ENCODE data around the gene WDR18. TPM values are rescaled to one million over a fixed set of nuclear protein-coding genes. Genes with fewer than 3 reads are reported as not detected.

Gene WDR18
- total RNA-seq, 2 donors from 2014 or later = 68.6 to 85.6 TPM

DNA sequence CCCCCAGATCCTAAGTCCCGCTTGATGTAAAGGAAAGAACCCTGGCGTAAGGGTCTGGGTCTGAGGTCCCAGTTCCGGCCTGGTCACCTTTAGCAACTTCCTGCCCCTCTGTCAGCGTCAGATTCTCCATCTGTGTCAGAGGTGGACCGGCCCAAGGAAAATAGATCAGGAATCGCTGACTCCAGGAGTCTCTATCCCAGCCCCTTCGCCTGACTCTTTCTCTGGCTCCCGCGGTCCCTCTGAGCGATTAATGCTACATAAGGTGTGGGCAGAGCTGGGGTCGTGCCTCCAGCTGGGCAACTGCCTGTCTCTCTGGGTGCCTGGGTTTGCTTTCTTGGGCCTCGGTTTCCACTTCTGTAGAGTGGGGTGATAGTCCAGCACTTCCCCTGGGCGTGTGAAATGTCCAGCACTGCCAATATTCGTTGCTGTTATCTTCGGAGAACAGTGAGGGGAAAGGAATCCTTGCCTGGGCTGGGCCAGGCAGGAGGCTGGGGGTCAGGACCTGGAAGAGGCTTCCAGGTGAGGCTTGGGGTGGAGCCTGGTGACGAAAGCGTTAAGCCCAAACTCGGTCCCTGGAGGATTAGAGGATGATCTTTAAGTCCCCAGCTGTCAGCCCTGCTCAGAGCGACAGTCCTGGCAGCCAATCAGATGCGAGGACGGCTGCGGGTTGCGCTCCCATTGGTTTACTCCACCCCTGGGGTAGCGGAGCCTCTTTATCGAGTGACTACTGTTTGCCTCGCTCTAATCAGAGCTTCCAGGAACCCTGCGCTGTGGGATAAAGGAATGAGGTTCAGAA lies 56.5 kb downstream of the WDR18 start:
- Histone ChIP-seq H3K27ac (ENCODE audit: low read depth, low read length) (no peak overlapping the region), H3K9ac (ENCODE audit: extremely low read depth, low read length, poor library complexity, severe bottlenecking) (peak overlapping the region; percentile 71), H3K4me3 (ENCODE audit: low read length) (peak overlapping the region; percentile 91), H3K4me1 (ENCODE audit: control insufficient read depth, insufficient read depth, low read length) (no peaks in the 10 kb centered on the region), H3K36me3 (ENCODE audit: control insufficient read depth, insufficient read depth, low read length) (peaks cover 43% of the 10 kb centered on the region), H3K27me3 (ENCODE audit: control insufficient read depth, insufficient read depth, low read length, poor library complexity, severe bottlenecking) (no peaks in the 10 kb centered on the region), H3K9me3 (ENCODE audit: control insufficient read depth, low read length) (no peaks in the 10 kb centered on the region)
- Mint-ChIP-seq H3K9me3 (no peaks in the 10 kb centered on the region), H3K4me1 (peaks cover 7% of the 10 kb centered on the region), H3K27ac (peak overlapping the region; percentile 93), H3K36me3 (ENCODE audit: low read depth) (peaks cover 42% of the 10 kb centered on the region), H3K4me3 (peak overlapping the region; percentile 82), H3K27me3 (ENCODE audit: insufficient read depth) (no peaks in the 10 kb centered on the region)
- 5 to 8% methylated on average over 20 to 27 of the region's 27 CpGs for WGBS, 2 experiments (ENCODE audit: insufficient coverage in 1 of 2, insufficient read length in 1 of 2)
- DNase-seq = peak; percentile 99
- TF ChIP-seq, protein P1, sequence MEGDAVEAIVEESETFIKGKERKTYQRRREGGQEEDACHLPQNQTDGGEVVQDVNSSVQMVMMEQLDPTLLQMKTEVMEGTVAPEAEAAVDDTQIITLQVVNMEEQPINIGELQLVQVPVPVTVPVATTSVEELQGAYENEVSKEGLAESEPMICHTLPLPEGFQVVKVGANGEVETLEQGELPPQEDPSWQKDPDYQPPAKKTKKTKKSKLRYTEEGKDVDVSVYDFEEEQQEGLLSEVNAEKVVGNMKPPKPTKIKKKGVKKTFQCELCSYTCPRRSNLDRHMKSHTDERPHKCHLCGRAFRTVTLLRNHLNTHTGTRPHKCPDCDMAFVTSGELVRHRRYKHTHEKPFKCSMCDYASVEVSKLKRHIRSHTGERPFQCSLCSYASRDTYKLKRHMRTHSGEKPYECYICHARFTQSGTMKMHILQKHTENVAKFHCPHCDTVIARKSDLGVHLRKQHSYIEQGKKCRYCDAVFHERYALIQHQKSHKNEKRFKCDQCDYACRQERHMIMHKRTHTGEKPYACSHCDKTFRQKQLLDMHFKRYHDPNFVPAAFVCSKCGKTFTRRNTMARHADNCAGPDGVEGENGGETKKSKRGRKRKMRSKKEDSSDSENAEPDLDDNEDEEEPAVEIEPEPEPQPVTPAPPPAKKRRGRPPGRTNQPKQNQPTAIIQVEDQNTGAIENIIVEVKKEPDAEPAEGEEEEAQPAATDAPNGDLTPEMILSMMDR (conservative IDR thresholded peaks at IDR 0.05) = no peak

DNA sequence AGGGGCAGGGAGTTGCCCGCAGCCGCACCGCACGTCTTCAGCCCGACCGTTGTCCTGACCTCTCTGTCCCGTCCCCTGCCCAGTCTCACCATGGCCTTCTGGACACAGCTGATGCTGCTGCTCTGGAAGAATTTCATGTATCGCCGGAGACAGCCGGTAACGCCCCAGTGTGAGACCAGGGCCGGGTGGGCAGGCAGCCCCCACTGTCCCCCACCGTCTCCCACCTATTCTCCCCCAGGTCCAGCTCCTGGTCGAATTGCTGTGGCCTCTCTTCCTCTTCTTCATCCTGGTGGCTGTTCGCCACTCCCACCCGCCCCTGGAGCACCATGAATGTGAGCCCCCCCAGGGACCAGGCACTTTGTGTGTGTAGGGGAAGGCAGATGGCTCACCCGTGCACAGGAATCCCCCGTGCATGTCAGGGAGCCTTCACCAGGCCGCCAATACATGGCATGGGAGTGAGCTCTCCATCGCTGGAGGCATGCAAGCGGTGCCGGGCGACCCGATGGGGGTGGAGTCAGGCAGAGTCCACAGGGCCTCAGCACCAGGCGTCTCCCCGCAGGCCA lies 57.2 kb downstream of the WDR18 start:
- no peak for DNase-seq
- Mint-ChIP-seq H3K4me1 (peaks cover 7% of the 10 kb centered on the region), H3K27me3 (ENCODE audit: insufficient read depth) (no peaks in the 10 kb centered on the region), H3K4me3 (peak overlapping the region; percentile 82), H3K36me3 (ENCODE audit: low read depth) (peaks cover 35% of the 10 kb centered on the region), H3K9me3 (no peaks in the 10 kb centered on the region), H3K27ac (peak overlapping the region; percentile 92)
- TF ChIP-seq, protein P1 (conservative IDR thresholded peaks at IDR 0.05) = no peak
- H3K36me3 ChIP-seq (ENCODE audit: control insufficient read depth, insufficient read depth, low read length) = peaks cover 36% of the 10 kb centered on the region
- 57 to 63% methylated on average over 11 to 26 of the region's 26 CpGs for WGBS, 2 experiments (ENCODE audit: insufficient coverage in 1 of 2, insufficient read length in 1 of 2)
- no peaks in the 10 kb centered on the region for H3K4me1 ChIP-seq (ENCODE audit: control insufficient read depth, insufficient read depth, low read length)
- H3K9ac ChIP-seq (ENCODE audit: extremely low read depth, low read length, poor library complexity, severe bottlenecking) = no peak overlapping the region
- H3K27me3 ChIP-seq (ENCODE audit: control insufficient read depth, insufficient read depth, low read length, poor library complexity, severe bottlenecking) = no peaks in the 10 kb centered on the region
- H3K9me3 ChIP-seq (ENCODE audit: control insufficient read depth, low read length) = no peaks in the 10 kb centered on the region
- peak overlapping the region; percentile 91 for H3K4me3 ChIP-seq (ENCODE audit: low read length)
- H3K27ac ChIP-seq (ENCODE audit: low read depth, low read length) = no peak overlapping the region

DNA sequence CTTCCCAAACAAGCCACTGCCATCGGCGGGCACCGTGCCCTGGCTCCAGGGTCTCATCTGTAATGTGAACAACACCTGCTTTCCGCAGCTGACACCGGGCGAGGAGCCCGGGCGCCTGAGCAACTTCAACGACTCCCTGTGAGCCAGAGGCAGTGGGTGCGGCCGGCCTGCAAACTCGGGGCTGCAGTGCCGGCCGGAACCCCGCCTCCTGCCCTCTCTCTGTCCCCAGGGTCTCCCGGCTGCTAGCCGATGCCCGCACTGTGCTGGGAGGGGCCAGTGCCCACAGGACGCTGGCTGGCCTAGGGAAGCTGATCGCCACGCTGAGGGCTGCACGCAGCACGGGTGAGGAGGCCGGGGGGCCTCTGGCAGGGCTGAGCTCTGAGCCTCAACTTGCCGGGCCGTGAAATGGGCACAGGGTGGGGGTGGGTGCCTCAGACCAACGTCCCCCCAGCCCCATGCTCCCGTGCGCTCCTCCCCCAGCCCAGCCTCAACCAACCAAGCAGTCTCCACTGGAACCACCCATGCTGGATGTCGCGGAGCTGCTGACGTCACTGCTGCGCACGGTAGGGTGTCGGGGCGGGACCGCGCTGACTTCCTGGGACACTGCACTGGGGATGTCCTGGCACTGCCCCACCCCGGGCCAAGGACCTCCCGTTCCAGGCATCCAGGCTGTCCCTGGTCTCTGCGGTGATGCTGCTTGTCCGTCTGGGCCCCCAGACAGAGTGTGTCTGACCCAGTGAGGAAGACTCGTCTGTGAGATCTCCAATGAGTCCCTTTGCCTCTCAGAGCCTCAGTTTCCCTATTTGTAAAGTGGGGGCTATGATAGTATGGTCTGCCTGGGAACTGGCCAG lies 57.9 kb downstream of the WDR18 start:
- Histone ChIP-seq H3K9me3 (ENCODE audit: control insufficient read depth, low read length) (no peaks in the 10 kb centered on the region), H3K9ac (ENCODE audit: extremely low read depth, low read length, poor library complexity, severe bottlenecking) (no peak overlapping the region), H3K27ac (ENCODE audit: low read depth, low read length) (no peak overlapping the region), H3K4me1 (ENCODE audit: control insufficient read depth, insufficient read depth, low read length) (no peaks in the 10 kb centered on the region), H3K36me3 (ENCODE audit: control insufficient read depth, insufficient read depth, low read length) (peaks cover 33% of the 10 kb centered on the region), H3K4me3 (ENCODE audit: low read length) (no peak overlapping the region), H3K27me3 (ENCODE audit: control insufficient read depth, insufficient read depth, low read length, poor library complexity, severe bottlenecking) (no peaks in the 10 kb centered on the region)
- no peak overlapping the region for H3K27ac Mint-ChIP-seq
- H3K27me3 Mint-ChIP-seq (ENCODE audit: insufficient read depth) = no peaks in the 10 kb centered on the region
- peaks cover 32% of the 10 kb centered on the region for H3K36me3 Mint-ChIP-seq (ENCODE audit: low read depth)
- WGBS, 2 experiments (ENCODE audit: insufficient coverage in 1 of 2, insufficient read length in 1 of 2) = 87 to 94% methylated on average over 20 to 43 of the region's 43 CpGs
- H3K4me3 Mint-ChIP-seq = peak overlapping the region; percentile 82
- peaks cover 7% of the 10 kb centered on the region for H3K4me1 Mint-ChIP-seq
- TF ChIP-seq, protein P1 (conservative IDR thresholded peaks at IDR 0.05) = no peak
- DNase-seq = peak; percentile 49
- no peaks in the 10 kb centered on the region for H3K9me3 Mint-ChIP-seq

Data from endodermal cell (in vitro differentiated cells).